SK-N-MC (cell line): ENCODE measurements around the gene KCNH4.

Experiments used
- EZH2 ChIP-seq: fragments of 200-600 bp; sonication (generic); IDR thresholded peaks from one replicate; pipeline ENCODE4 v1.6.1; 2017; ENCODE audit warnings: antibody characterized with exemption
- POLR2AphosphoS5 ChIP-seq: IDR thresholded peaks from 2 replicates; pipeline ENCODE4 v1.6.1; 2012; ENCODE audit warnings: mild to moderate bottlenecking, low read depth, low read length, borderline replicate concordance

GRCh38 chr17:42214156-42214555 lies 33.2 kb upstream of the KCNH4 start:
- no peak for TF ChIP-seq EZH2
- no peak for TF ChIP-seq POLR2AphosphoS5
